Stimulated activated CD8-positive, alpha-beta memory T cell treated with anti-CD3 and anti-CD28 coated beads, Interleukin-12 subunit alpha, Interleukin-12 subunit beta, amount 100 ng/mL, for 4 hours (primary cell): ENCODE measurements around the gene MPHOSPH8.
"Not testable (repeated sequence)": the region's sequence is repeated elsewhere in the genome, so short reads cannot be mapped to it uniquely, and the experiment has no call there.

ENCODE experiments used
- DNase-seq: peaks from one replicate; pipeline ENCODE4 v3.0.0-alpha.2; 2020; ENCODE audit warnings: low read depth

Gene MPHOSPH8

DNA sequence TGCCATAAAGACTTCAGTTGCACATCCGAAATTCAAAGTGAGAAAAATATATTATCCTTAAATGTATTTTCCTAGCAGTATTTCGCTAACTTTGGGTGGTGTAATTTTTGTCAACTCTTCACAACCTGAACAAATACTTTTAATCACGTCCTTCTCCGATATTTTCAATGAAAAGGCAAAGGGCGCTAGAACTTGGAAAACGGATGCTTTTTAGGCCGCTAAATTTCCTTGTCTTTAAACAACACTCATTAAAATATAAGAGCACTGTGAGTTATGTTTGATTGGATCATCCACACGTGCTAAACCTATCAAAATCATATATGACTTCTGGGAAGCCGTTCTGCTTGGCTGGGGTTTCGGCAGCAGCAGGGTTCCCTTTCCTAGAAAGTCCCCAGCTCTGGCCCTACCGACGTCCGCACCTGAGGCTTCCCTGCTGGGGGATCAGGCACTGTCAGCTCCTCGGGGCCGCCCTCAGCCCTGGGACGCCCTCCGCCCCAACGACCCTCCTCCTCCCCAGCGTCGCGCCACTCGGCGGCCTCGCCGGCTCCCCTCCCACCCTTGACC lies 462 bp upstream of the MPHOSPH8 start:
- DNase-seq = no peak

DNA sequence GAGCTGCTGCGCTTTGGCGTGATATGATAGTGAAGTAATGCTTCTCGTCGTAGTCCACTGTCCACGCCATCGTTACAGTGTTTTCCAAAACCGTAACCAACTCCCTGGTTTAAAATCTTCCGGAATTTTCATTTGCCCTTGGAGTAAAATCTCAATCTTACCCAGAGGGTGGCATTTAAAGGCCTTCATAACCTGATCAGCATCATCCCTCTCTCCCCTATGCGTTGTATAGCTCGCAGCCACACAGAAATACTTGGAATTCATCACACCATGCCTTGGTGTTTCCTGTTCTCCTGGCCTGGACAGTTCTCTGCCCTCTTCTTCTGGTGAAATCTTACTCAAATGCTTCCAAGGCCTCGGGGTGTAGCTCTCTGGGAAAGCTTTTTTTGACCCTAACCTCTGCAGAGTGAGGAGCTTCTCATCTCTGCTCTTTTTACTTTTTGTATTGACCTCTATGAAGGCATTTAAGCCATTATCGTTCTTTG lies 839 bp downstream of the MPHOSPH8 start:
- no peak for DNase-seq

DNA sequence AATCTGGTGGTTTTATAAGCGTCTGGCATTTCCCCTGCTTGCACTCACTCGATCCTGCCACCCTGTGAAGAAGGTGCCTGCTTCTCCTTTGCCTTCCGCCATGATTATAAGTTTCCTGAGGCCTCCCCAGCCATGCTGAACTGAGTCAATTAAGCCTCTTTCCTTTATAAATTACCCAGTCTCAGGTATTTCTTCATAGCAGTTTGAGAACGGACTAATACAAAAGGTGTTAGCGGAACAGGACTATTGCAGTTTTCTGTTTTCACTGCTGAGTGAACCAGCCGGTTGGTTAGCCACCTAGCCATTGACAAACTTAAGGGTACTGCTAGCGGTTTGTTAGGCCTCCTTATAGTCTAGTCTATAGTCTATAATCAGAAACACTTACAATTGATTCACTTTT lies 2.5 kb downstream of the MPHOSPH8 start:
- DNase-seq = not testable (repeated sequence)

DNA sequence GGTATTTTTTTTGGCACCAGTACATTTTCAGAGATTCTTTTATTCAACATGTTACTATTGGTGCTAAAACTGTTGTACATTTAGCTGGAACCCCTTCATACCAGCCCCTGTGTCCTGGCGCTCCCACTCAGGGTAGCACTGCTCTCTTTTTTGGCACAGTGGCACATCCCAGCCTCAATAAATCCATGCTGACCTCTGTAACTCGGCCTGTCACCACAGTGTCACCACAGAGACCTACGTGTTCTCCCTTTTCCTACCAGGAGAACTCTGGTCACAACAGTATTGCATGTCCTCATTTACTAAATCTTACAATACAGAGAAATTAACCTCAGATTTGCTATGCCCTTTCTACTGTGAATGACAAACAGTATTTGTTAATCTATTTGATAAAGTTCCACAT lies 10.2 kb downstream of the MPHOSPH8 start:
- DNase-seq = no peak

DNA sequence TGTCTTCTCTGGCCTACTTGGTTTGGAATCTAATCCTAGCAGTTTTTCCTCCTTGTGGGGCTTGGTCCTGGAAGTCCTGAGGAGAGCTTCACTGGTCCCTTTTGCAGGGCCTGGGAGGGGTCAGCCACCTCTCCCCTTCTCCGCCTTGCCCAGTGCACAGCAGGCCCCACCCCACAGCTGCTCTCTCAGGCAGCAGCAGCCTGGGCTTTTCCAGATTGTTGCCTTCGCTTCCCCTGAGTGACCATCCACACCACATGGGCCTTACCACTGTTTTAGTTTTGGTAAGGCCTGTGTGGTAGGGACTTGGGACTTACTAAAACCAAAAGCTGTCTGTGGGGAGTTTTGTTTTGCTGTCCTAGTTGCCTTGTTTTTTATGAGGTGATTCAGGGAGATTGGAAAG lies 11.5 kb downstream of the MPHOSPH8 start:
- no peak for DNase-seq

DNA sequence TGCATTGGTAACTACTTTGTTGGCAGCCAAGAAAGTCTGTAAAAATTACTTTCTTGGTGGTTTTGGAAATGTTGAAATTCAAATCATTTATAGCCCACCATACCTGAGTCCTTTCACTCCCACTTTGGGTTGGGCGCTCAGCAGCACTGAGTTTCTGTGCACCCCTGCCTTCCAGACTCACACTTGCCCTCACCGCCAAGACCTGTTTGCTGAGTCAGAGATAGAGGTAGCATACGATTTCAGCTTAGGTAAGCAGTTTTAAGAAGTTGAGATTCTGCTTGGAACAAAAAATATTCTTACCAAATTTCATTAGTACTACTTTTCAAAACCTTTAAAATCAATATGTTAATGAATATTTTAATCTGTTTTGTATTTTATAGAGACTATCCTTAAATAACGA lies 12.6 kb downstream of the MPHOSPH8 start:
- DNase-seq = no peak

DNA sequence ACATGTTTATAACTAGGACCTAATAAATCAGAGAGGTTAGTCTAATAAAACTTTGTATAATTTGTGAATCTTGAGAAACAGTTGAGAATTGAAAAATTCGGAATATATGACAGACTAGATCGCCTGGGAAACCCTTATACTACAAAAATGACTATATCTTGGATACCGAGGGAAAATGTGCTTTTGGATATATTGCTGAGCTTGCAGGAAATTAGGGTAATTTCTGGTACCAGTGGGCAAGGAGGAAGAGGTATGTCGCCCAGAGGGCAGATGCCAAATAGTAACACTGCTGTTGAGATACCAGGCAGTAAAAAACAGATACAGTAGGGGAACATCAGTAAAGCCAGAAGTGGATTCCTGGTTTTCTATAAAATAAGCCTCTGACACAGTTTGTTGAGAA lies 17.3 kb downstream of the MPHOSPH8 start:
- no peak for DNase-seq

DNA sequence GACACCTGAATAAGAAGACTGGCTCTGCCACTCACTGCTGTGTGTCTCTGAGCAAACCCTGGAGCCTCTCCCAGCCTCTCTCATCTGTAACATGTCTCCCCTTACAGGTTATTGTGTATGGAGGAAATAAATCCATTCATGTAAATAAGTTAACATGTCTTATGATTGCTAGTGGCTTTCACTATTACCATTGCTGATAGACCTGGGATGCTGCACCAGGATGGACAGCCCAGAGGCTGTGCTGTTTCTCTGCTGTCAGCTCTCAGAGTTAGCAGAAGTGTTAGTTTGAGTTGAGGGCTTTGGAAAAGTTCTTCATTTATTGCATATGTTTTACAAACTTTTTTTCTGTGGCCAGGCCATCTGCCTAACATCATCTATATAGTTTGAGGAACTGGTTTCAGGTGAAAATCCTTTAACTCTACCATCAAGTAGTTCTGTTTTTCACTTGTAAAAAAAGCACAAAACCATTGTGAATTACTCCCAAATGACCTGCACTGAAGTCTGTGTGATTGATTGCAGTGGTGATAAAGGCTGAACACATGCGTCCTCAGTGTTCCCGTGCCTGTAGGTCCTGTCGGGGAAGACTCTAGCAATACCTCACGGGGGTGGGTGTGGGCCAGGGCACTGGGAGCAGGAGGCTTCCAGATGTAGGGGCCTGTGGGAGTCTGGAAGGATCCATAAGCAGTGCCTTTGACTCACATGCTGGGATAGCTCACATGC lies 24.6 kb downstream of the MPHOSPH8 start:
- no peak for DNase-seq

DNA sequence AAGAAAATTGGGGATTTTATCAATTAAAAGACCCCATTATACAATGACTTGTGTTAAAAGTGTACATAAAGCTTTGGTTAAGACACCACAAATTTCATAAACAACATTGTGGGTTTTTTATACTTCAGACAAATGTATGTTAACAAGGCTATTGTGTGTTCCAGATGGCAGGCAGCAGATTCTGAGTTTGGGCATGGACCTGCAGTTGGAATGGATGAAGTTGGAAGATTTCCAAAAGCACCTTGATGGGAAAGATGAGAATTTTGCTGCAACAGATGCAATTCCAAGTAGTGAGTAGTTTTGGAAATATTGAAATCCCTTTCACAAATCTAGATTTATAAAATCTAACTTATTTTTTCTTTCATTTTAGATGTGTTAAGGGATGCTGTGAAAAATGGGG lies 25.4 kb downstream of the MPHOSPH8 start:
- DNase-seq = no peak

DNA sequence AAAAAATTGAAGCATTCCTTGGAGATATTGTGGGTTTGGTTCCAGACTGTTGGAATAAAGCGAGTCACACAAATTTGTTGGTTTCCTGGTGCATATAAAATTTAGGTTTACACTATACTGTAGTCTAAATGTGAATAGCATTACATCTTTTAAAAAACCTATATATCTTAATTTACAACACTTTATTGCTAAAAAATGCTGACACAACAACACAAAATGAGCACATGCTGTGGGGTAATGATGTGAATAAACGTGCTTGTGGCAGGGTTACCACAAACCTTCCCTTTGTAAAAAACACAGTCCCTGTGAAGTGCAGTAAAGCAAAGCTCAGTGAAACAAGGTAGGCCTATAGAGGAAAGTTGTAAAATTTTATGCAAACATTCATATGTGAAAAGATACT lies 27.7 kb downstream of the MPHOSPH8 start:
- DNase-seq = no peak

DNA sequence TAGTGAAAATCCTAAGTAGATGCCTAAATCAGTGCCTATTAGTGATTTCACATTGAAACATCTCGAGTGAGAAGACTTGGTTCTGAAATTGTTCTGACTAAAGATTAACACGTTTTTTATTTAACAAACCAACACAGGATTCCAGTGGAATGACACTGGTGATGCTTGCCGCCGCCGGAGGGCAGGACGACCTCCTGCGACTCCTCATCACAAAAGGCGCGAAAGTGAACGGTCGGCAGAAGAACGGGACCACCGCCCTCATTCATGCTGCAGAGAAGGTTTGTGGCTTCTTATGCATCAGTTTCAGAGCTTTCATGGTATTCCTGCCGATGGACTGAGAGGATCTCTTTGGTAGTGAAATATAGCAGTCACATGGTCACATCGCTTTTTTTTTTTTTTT lies 28.1 kb downstream of the MPHOSPH8 start:
- DNase-seq = no peak

DNA sequence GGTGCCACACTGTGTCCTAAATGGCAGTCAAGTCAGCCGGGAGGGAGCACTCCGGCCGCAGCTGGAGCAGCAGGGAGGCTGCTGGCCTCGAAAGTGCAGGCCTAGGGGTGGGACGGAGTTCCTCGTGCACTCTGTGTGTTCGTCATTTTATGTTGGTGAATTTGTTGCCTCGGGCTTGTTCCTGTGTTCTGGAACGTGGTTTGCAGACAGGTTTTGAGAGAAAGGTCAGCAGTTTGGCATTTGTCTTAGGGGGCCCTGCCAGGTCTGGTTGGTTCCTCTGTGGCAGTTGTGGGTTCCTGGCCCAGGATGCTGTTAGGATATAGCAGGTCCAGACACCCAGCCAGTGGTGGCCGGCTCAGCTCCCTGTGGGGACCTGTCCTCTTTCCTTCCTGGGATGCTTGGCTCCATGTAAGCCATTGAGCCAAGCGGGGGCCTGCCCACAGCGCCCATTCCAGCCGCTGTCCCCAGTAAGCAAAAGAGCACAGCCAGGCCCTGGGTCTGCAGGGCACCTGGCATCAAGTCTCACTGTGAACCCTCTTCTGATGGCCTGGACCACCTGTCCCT lies 30.0 kb downstream of the MPHOSPH8 start:
- no peak for DNase-seq

DNA sequence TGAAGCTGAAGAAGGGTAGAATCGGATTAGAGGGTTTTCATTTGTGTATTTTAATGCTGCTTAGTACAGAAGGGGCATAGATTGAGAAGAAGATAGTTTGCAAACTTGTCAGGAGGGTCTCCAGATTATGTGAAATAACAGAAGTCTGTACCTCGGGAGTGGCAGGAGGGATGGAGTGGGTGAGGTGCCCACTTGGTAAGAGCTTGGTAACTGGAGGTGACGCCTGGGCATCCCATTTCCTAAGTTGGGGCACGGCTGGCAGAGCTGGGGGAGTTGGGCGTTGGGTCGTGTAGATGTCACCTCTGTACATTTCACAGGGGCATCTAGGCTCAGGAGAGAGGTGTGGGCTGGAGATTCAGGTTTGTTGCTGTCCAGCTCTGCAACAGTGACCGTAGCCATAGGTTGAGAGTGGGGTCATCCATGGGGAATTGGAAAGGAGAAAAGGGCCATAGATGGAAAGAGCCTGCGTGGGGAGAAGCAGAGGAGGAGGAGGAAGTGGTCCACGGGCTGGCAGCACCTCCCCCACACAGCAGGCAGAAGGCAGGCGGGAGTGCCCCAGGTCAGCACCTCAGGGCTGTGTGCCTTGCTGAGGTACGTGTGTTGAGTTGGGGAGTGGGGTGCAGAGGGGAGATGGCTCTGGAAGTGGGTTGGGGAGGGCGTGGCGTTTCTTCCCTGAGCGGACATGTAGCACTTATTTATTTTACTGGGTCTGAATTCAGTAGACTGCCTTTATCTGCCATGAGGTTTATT lies 31.2 kb downstream of the MPHOSPH8 start:
- no peak for DNase-seq

DNA sequence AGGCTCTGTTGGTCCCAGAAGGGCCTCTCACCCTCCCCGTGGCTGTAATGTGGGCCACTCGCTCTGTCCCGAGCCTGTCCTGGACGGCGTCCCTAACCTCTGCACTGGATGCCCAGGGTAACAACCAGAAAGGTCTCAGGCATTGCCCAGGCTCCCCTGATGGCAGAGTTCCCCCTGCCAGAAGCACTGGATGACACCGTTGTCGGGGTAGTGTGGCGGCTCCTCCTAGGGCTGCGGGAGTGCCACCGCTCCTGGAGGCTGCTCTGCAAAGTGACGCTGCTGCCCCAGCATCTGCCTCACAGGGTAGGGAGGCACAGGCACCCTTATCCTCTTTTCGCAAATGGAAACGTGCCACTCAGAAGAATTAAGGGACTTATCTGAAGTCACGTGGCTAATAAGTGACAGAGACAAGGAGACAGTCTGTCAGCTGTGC lies 32.0 kb downstream of the MPHOSPH8 start:
- DNase-seq = no peak

DNA sequence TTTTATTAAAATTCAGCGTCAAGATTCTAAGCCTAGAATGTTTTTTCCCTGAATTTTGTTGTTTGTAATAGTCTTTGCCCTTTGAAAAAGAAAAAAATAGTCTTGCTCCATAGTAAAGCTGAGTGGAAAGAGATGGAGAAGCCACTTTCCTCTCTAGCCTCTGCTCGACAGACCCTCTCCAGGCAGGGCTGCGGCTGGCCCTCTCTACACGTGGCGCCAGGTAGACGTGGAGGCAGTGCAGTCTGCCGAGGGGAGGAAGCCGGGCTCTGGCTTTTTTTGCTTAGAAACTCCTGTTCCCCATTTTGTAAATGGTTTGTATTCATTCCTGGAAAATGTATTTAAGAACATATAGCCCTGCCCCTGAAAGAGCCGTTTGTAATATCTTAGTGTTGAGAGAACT lies 35.3 kb downstream of the MPHOSPH8 start:
- no peak for DNase-seq

DNA sequence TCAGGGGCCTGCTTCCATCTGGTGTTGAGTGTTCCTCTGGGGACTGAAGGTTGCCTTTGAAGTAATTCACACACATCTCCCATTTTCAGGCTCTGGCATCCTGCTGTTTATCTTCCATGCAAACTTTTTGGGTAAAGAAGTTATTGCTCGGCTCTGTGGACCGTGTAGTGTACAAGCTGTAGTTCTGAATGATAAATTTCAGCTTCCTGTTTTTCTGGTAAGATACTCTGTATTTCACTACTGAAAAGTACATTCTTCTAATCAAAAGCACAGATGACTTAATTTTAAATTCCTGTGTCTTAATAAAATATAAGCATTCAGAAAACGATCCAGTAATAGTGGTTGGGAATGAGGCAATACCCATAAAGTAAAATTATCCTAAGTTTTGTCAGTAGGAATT lies 36.7 kb downstream of the MPHOSPH8 start:
- no peak for DNase-seq

DNA sequence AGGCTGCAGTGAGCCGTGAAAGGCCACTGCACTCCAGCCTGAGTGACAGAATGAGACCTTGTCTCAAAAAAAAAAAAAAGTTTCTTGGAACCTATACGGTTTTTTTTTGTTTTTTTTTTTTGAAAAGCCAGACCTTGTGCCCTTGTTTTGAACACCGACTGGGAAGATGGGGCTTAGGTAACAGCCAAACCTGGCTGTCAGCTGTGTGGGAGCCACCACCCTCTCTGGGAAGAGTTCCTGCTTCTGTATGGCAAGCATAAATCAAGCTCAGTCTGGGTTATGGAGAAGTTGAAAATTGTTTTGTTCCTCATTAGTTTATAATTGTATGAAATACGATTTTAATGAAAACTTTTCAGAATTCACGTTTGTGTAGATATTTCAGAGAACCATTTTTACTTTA lies 39.5 kb downstream of the MPHOSPH8 start:
- DNase-seq = no peak

DNA sequence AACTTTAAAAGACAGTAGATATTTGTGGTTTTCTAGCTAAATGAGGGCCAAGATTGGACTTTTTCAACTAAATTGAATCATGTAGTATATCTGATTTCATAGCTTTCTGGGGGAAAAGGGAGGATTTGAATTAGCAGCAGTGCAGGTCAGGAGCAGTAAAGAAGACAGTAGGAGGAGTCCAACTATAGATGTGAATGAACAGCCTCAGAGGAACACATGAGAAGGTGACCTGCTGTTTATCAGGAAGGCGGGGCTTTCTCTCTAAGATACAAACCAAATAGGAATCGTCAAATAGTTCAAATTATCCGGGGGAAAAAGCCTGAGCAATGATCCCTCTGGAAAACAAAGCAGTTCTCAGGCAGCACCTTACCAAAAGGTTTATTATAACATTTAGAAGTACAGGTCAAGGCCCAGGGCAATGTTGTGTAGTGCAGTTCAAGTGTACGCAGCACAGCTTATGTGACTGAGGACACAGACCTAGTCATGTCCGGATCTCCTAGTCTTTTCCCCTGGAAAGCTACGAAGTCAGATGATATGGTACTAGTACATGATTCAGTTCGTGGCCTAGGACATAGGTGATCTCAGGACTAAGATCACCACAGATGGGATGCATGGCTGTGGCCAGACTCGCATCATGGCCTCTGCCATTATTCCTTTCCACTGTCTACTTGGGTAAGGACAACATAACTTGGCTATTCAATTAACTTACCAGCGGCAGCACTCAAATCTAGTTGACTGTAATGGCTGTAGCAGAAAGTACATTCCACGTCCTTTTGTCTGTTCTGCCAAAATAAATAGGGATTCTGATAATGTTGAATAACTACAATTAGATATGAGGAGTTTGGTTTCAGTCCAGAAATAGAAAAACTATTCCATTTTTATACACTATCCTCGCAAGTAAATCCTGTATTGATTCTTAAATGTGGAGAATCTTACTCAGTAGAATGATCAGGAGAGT lies 40.3 kb downstream of the MPHOSPH8 start:
- DNase-seq = no peak

DNA sequence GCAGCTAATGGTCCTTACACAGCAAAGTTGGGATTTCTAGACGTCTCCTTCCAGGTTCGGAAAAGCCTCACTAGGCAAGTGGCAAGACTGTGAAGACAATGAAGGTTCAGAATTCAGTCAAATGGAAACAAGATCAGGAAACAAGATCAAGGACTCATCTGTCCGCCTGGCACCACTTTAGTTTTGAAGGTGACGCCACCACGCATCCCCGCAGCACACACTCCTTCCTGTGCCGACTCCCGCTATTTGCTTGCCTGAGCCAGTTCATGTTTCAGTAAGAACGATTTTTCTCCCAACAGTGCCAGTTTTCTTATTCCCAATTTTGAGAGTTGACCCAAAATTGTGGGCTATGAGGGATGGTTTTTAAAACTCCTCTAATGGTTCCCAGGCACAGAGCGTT lies 41.4 kb downstream of the MPHOSPH8 start:
- DNase-seq = no peak

DNA sequence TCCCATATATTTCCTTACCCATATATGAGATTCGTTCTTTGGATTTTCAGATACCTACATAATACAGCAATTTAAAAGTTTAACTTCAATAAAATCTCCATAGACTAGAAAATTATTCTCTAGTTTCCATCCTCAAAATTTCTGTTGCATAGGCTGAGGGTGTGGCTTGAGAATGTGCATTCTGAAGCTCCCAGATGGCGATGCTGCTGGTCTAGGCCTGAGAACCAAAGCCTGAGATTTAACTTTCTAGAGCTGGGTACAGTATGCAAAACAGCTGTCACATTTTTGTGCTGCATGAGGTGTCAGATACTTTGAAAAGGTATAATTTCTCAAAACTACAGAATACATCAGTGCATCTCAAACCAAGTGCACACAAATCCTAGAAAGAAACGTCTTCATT lies 42.7 kb downstream of the MPHOSPH8 start:
- no peak for DNase-seq

DNA sequence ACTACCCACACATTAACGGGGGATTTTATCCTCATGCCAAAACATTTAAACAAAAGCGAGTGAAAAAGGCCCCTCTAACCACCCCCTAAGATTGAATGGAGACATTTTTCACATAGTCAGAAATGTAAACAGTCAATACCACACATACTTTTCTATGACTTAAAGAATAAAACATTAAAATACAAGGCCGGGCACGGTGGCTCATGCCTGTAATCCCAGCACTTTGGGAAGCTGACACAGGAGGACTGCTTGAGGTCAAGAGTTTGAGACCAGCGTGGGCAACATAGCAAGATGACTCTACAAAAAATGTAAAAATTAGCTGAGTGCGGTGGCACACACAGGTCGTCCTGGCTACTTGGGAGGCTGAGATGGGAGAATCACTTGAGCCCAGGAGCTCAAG lies 47.3 kb downstream of the MPHOSPH8 start:
- DNase-seq = no peak

DNA sequence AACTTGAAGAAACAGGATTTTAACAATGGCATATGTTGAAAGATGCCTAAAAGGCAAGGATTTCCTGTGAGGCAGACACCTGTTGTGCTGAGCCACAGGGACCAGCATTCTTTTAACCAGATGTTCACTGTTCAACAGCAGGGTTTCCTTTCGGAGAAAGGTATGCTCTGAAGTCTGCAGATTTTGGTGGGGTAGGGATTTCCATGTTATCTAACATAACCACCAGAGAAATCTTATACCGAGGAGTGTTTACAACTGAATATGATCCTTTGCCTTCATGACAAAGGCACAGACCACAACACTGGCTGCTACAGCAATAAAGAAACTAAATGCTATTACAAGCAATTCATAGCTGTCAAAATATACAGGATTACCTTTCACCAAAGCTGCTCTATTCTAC lies 48.1 kb downstream of the MPHOSPH8 start:
- no peak for DNase-seq
